ENCODE results near the gene FNDC10.
"Not testable (repeated sequence)": the region's sequence is repeated elsewhere in the genome, so short reads cannot be mapped to it uniquely, and the experiment has no call there.

The FNDC10 gene

DNA sequence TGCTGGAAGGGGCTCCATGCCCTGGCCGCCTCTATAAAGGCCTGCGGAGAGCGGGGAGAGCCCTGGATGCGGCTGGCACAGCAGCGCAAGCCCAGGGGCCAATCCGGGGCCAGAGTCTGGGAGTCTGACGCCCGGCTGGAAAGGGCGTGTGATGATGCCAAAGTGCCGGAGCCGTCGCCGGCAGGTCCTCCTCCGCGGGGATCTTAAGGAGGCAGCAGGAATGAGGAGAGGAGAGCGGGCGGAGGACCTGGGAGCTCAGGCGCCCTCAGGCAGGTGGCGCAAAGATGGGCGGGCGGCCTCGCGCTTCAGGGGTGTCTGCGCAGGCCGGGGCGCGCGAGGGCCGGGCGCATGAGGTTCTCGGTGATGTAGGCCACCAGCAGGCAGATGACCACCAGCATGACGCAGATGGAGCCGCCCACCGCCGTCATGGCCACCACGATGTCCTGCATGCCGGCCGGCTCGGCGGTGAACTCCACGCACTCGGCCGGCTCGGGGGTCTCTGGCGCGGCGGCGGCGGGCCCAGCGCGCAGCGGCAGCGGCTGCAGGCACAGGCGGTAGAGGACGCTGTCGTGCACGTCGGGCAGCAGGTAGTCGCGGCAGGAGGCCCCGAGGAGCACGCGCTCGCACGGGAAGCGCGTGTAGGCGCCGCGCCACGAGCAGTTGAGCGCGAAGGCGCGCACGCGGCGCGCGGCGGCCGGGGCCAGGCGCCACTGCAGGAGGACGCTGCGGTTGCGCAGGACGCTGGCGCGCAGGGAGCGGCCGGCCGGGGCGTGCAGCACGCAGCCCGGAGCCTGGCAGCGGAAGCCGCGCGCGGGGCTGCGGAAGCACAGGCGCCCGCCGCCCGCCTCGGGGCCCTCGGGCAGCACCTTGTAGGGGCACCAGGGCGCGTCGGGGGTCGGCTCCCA is 653 bp downstream of the FNDC10 start:
- no peak for DNase-seq (ENCODE audit: low spot score)

- DNase-seq (ENCODE audit: low spot score): no peak
These were observed 1.3 kb downstream of the FNDC10 start for GRCh38 chr1:1598720-1599029.

GRCh38 chr1:1598051-1598719 is 1.8 kb downstream of the FNDC10 start:
- DNase-seq (ENCODE audit: low spot score): no peak

- no peak for DNase-seq (ENCODE audit: low spot score)
These were observed 2.5 kb downstream of the FNDC10 start for GRCh38 chr1:1597275-1597930.

- DNase-seq (ENCODE audit: low spot score): no peak
These were observed 3.3 kb downstream of the FNDC10 start for GRCh38 chr1:1596493-1597274.

DNA sequence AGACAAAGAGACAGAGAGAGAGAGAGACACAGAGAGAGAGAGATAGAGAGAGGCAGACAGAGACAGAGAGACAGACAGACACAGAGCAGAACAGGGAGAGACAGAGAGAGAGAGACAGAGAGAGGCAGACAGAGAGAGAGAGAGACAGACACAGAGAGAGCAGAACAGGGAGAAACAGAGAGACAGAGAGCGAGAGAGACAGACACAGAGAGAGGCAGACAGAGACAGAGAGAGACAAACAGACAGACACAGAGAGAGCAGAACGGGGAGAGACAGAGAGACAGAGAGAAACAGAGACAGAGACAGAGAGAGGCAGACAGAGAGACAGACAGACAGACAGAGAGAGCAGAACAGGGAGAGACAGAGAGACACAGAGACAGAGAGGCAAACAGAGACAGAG is 4.6 kb downstream of the FNDC10 start:
- DNase-seq (ENCODE audit: low spot score): not testable (repeated sequence)

GRCh38 chr1:1594602-1595260 is 5.2 kb downstream of the FNDC10 start:
- no peak for DNase-seq (ENCODE audit: low spot score)

GRCh38 chr1:1593834-1594601 is 5.9 kb downstream of the FNDC10 start:
- DNase-seq (ENCODE audit: low spot score): no peak

DNA sequence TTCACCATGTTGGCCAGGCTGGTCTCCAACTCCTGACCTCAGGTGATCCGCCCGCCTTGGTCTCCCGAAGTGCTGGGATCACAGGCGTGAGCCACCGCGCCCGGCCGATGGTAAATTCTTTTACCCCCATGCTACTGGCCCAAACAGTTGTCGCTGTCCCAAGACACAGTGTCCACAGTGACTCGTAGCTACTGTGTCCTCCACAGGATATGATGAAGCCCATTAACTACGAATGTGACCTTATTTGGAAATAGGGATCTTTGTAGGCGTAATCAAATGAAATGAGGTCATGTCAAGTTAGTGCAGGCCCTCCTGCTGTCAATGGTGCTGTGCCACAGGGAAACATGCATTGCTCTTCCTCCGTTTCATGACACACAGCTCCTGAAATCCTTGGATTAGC is 8.5 kb downstream of the FNDC10 start:
- no peak for DNase-seq (ENCODE audit: low spot score)

- no peak for DNase-seq (ENCODE audit: low spot score)
These were observed 16.5 kb downstream of the FNDC10 start for GRCh38 chr1:1583347-1584010.

- DNase-seq (ENCODE audit: low spot score): no peak
These were observed 17.2 kb downstream of the FNDC10 start for GRCh38 chr1:1582585-1583346.

DNA sequence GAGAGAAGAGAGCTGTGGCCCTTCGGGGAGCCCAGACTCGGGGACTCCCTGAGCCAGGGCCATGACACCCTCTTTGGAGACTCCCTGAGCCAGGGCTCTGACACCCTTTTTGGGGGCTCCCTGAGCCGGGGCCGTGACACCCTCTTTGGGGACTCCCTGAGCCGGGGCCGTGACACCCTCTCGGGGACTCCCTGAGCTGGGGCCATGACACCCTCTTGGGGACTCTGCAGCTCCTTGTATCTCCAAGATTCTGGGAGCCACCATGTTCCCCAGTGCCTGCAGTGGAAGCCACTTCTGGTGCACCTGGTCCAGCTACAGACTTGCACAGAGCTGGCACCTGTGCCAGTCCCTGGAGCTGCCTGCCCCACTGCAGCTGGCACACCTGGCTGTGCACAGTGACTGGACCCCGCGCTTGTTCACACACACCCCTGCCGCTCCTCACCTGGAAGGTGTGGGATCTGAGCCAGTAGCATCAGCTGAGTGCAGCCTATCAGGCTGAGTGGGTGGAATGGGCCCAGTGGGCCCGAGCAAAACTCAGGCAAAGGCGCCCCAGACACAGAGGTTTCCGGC is 21.5 kb downstream of the FNDC10 start:
- DNase-seq (ENCODE audit: low spot score): no peak

- DNase-seq (ENCODE audit: low spot score): no peak
These were observed 22.4 kb downstream of the FNDC10 start for GRCh38 chr1:1577367-1578011.

DNA sequence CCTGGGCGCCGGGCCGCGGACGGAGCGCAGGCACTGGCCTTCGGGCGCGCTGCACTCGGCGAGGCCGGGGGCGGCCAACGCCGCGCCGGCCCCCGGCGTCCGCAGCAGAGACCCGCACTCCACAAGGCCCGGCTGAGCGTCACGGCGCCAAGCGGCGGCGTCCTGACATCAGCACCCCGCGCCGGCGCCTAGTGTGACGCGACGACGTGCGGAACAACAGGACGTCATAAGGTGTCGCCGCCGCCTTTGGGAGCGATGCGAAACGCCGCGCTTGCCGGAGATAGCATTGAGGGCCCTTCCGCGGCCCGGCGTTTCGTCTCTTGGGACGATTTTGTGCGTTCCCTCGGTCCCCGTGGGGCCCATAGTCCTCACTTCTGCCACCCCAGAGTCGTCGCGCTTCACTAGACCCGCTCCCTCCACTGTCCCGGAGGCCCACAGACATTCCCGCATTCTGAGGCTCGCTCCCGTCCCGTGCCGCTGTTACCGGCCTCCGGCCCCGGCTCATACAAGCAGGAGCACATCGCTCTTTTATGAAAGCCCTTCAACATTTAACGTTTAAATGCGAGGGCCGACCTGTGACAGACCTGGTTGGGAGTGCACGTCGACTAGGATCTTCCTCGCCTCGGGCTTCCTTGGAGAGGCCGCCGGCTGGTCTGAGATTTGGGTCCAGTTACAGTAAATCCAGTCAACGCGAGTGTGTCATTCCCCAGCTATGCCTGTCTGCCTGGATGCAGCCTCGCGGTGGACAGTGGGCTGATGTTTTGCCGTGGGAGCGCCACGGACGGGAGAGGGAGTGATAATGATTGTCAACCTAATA is 25.0 kb downstream of the FNDC10 start, which contains the start of gene SSU72:
Gene SSU72 (minus strand): TSS at position 143 of the 817 bp plus-strand sequence. CDS start 306 bp downstream, outside the sequence.
- DNase-seq (ENCODE audit: low spot score): peak; percentile 95

GRCh38 chr1:1573843-1574720 is 25.9 kb downstream of the FNDC10 start:
- peak; percentile 75 for DNase-seq (ENCODE audit: low spot score)

DNA sequence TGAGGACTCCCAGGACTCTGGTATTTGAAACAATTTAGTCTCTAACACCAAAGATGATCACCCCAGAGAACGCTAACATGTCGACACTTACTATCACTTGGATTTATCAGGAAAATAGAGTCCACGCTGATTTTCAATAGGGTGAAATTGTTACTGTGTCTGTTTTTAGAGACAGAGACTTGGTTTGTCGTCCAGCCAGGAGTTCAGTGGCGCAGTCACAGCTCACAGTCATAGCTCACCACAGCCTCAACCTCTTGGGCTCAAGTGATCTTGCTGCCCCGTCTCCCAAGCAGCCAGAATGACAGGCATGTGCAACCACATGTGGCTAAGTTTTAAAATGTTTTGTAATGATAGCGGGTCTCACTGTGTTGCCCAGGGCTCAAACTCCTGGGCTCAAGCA is 30.6 kb downstream of the FNDC10 start:
- no peak for DNase-seq (ENCODE audit: low spot score)

DNA sequence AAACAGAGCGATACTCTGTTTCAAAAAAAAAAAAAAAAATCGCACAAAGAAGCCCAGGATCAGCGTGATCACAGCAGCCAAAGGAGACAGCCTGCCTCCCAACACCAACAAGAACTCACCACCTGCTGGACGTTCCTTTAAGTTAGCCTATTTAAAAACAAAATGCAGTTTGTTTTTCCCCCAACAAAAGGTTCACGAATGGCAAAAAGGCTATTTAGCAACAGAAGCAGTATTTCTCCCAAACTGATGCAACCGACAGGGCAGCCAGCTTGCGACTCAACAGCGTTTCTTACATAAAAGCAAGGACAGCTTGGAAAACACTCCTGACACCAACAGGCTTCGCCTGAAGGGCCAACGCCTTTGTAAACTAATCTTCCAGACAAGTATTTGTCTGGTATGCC is 32.0 kb downstream of the FNDC10 start:
- DNase-seq (ENCODE audit: low spot score): no peak
